ENCODE data around the gene PDGFC.

Gene PDGFC

DNA sequence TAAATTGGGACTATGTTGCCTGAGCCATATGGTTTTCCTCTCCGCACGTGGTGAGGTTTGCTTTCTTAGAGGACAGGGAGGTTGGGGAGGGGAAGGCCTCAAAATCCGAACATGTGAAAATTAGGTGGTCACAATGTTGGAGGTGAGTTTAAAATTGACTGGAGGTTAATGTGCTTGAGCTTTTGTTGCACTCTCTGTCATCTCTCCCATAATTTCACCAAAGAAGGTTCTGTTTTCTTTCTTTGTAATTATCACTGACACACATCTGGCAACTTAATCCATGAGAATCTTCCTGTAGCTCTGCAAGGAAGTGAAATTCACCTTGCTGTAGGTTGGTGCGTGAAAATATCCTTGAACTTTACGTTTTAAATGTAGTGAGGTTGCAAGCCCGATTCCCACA lies 225.5 kb downstream of the PDGFC start:
- no peak for DNase-seq (ENCODE audit: low spot score)

DNA sequence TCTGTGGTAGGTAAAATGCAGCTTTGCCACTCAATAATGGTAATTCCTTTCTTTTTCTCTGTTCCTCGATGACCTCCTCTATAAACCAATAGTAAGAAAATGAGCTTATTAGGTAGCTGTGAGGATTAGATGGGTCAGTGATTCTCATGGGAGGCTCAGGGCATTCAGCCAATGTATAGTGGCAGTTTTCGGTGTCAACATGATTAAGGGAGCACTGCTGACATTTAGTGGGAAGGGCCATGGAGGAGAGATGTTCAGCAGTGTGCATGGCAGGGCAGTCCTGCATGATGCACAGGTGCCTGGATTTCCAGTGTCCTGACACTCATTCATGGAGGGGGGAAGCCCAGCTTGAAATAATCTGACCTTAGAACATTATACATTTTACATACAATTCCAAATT lies 232.8 kb downstream of the PDGFC start:
- DNase-seq (ENCODE audit: low spot score), result no peak

DNA sequence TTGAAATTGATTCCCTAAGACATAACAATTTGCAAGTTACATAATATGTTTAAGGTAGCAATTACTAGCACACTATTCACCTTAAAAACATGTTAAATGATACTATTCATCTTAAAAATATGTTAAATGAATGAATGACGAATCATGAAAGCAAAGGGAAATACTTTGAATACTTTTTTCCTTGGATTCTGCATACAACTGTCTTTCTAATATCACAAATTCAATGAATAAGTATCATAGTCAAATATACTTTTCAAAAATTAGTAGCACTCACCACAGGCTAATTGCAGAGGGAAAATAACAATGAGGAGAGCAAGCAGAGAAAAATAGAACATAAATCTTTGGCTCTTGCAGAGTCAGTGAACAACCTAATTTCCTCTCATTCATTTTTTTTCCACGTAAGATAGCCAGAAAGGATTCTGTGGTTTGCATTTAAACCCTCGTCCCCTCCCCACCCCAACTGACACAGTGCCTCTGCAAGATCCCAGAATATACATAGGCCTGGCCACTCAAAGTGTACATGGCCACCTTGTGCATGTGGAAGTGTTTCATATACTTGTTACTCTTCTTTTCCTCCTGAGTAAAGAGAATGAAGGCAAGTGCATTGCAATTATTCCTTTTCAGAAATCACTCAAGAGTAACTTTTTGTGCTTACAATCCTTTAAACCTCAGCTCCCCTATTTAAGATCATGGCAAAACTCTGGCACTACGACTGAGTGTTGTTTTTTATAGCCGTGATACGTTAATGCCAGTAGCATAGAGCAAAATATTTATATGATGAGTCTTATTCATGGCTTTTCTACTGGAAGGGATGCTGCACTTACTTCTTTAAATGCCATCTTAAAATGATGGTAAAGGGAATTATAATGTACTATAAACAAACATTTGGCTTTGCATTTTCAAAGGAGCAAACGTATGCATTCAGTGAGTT lies 236.4 kb downstream of the PDGFC start:
- DNase-seq (ENCODE audit: low spot score), result no peak

DNA sequence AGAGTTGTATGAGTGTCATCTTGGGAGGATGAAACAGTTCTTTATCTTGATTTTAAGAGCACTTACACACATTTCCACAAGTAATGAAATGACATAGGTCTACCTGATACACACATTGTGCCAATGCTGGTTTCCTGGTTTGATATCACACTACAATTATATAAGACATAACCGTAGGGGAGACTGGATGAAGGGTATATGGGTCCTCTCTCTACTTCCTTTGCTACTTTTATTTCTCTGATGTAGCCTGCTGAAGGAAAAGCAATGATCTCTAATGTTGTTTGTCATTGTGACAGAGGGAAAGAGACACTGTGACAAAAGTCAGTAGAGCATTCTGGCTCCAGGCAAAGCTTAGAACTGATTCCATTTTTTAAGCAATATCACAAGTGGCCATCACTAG lies 238.0 kb downstream of the PDGFC start:
- DNase-seq (ENCODE audit: low spot score), result no peak

DNA sequence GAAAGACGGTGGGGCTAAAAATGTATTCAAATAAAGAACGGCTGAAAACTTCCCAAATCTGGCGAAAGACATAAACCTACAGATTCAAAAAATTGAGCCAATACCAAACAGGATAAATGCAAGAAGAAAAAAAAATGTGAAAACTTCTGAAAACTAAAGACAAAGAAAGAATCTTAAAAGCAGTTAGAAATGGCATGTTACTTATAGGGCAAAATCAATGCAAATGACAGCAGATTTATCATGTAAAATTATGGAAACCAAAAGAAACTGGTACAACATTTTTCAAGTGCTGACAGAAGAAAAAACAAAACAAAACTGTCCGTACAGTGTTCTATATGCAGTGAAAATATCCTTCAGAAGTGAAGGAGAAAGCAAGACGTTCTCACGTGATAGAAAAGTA lies 239.0 kb downstream of the PDGFC start:
- no peak for DNase-seq (ENCODE audit: low spot score)

DNA sequence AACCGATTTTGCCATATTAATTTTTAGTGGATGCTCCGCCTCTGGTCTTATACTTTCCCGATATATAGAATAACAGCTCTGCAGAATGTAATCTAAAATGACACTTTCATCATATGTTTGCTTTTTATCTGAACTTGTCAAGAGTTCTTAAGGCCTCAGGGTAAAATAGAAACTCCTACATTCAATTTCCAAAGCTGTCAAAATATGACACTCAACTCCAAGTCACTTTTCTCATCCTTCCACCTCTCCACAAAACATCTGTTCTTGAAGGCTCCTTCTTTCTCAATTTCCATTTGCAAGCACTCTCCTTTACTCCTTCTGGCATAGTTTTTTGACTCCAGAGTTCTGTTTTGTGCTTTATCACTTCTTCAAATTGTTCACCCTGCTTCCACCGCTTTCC lies 242.2 kb downstream of the PDGFC start:
- no peak for DNase-seq (ENCODE audit: low spot score)

DNA sequence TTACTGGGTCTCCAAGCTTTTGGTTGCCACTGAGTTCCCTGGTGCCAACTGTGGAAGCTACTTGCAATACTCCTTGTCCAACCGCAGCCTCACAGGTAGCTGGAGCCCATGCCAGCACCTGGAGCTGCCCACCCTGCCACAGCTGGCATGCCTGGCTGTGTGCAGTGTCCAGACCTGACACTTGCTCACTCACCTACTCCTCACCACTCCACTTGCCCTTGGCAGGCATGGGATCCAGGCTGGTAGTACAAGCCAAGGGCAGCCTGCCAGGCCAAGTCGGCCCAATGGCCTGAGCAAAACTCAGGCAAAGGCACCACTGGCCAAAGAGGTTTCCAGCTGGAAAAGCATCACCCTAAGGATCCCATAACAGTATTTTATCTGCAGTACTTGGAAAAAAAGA lies 246.3 kb downstream of the PDGFC start:
- no peak for DNase-seq (ENCODE audit: low spot score)

DNA sequence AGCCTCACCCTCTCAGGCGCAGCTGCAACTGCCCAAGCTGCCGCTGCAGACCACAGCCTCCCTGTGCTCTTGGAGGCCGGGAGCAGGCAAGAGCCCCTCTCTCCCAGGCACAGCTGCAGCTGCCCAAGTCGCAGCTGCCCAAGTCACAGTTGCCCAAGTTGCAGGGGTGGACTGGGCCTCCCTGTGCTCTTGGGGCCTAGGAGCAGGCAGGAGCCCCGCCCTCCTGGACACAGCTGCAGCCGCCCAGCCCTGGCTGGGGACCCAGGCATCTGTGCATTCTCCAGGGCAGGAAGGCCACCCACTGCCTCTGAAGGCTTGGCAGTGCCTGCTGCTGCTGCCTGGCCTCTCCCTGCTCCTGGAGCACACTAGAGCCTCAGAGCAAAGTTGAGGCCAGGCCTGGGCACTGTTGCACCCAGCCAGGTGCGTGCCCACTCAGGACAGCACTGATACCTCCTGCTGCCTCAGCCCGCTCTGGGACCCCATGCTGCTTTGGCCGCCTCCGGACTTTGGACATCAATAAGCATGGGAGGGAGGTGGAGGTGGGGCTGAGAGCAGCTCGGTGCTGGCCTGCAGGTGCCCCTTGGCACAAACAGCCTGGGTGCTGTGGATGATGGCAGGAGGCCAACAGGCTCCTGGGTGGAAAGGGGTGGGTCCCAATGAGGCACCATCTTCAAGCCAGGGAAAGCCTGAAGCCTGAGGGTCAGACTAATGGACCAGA lies 247.5 kb downstream of the PDGFC start:
- no peak for DNase-seq (ENCODE audit: low spot score)

DNA sequence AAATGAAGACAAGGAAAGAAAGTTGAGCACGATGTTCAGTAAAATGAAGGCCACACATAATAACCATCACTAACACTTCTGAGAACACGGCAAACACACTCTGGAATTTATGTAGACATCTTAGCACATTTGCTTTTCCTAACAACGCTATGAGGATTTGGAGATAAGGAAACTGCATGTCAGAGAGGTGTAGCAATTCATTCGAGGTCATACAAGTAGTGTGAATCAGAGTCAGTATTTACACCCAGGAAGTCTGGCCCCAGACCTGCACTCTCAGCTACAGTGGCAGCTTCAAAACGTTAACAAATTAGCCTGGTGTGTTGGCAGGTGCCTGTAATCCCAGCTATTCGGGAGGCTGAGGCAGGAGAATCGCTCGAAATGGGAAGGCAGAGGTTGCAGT lies 253.4 kb downstream of the PDGFC start:
- DNase-seq (ENCODE audit: low spot score), result no peak

DNA sequence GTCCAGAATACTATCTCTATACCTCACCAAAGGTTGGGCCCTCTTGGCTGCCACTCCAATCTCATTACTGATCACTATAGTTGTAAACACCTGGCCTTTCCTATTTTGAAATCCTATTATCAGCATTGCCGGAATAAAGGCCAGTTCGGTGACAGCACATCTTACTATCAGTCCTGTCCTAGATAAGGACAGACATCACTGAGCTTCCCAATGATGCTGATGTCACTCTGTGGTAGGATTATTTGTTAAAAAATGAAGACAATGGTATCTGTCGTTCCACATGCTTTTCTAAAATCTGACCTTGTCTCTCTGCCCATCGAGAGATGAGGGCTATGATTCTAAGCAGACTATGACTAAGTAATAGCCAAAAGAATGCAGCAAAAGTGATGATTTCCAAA lies 260.4 kb downstream of the PDGFC start:
- DNase-seq (ENCODE audit: low spot score), result no peak

Measured in NAMALWA (cell line).